Lung microvascular endothelial cell (primary cell): ENCODE measurements around the gene BCAS3. TPM values are rescaled to one million over a fixed set of nuclear protein-coding genes. Genes with fewer than 3 reads are reported as not detected.
"Not testable (repeated sequence)": the region's sequence is repeated elsewhere in the genome, so short reads cannot be mapped to it uniquely, and the experiment has no call there.

ENCODE experiments used
- DNase-seq, 2 donors: peaks; one replicate each; pipeline versions ENCODE4 v3.0.0 to v3.0.0-alpha.2; 2010; ENCODE audit warnings: low read depth in 2 of 2
- total RNA-seq: library from RNA; depleted of rRNA; stranded (reverse); fragments of >200 nt; gene quantifications from 2 replicates; pipeline ENCODE4 v1.2.1, GENCODE V29; 2014

Gene BCAS3
- total RNA-seq, 1 donor from 2014 or later: 17.9 TPM

- no peak for DNase-seq
Observed at GRCh38 chr17:61335105-61335844, 657.6 kb downstream of the BCAS3 start.

- peak in 1 of 2 donors; percentile 59 for DNase-seq
Observed at GRCh38 chr17:61335845-61336655, 658.4 kb downstream of the BCAS3 start.

GRCh38 chr17:61337290-61337689 lies 659.6 kb downstream of the BCAS3 start:
- no peak for DNase-seq

GRCh38 chr17:61338000-61338798 lies 660.5 kb downstream of the BCAS3 start:
- DNase-seq: no peak

- DNase-seq: no peak
Observed at GRCh38 chr17:61338874-61339478, 661.3 kb downstream of the BCAS3 start.

GRCh38 chr17:61340431-61341209 lies 663.0 kb downstream of the BCAS3 start:
- no peak for DNase-seq

- DNase-seq: no peak
Observed at GRCh38 chr17:61343576-61343975, 665.9 kb downstream of the BCAS3 start.

- no peak for DNase-seq
Observed at GRCh38 chr17:61345061-61345460, 667.4 kb downstream of the BCAS3 start.

- DNase-seq: no peak
Observed at GRCh38 chr17:61345825-61346666, 668.4 kb downstream of the BCAS3 start.

- peak; percentile 7 to 12 for DNase-seq
Observed at GRCh38 chr17:61349350-61349749, 671.7 kb downstream of the BCAS3 start.

- DNase-seq: no peak
Observed at GRCh38 chr17:61351745-61352407, 674.2 kb downstream of the BCAS3 start.

GRCh38 chr17:61352408-61352770 lies 674.7 kb downstream of the BCAS3 start:
- DNase-seq: peak in 1 of 2 donors; percentile 72

GRCh38 chr17:61352781-61353491 lies 675.3 kb downstream of the BCAS3 start:
- no peak for DNase-seq

- no peak for DNase-seq
Observed at GRCh38 chr17:61353615-61354014, 676.0 kb downstream of the BCAS3 start.

GRCh38 chr17:61354895-61355874 lies 677.5 kb downstream of the BCAS3 start:
- no peak for DNase-seq

- DNase-seq: not testable (repeated sequence)
Observed at GRCh38 chr17:61357061-61357460, 679.4 kb downstream of the BCAS3 start.

GRCh38 chr17:61359513-61359912 lies 681.9 kb downstream of the BCAS3 start:
- DNase-seq: not testable (repeated sequence)
